NCI-H1417 treated with DMSO at 0.1 percent for 48 hours (cell line): Measurements from ENCODE around the gene EEFSEC.

Experiments used
- DNase-seq: peaks from one replicate; lab custom pipeline; 2025; lab: John Stamatoyannopoulos, UW

Gene EEFSEC

DNA sequence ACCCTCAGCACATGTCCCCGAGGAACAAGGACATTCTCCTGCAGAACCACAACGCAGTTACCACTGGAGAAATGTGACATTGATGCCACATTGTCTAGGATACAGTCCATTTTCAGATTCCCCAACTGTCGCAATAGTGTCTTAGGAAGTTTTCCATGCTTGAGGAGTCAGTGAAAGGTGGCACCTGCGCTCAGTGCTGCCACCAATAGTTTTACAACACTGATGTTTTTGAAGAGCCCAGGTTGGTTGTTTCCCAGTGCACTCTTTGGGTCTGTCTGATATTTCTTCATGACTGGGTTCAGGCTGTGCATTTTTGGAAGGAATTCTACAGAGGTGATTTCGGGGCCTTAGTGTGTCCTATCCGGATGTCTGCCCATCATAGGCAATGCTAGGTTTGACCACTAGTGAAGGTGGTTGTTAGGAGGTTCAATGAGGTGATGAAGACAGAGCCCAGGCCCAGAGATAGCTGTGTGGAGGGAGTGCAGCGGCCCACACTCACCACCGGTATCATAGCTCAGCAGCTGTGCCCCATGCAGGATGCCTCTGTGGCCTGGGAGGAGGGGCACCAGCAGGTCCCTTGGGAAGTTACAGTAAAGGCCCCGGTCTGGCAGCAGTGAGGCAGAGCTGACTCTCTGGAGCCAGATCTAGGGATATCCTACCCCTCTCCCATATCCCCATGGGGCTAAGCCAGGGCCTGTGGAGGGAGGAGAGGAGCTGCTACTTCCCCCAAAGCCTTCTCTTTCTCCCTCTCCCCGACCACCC lies 216.8 kb downstream of the EEFSEC start:
- DNase-seq, result no peak

- no peak for DNase-seq
Observed at GRCh38 chr3:128372281-128372680, 219.0 kb downstream of the EEFSEC start.

- no peak for DNase-seq
Observed at GRCh38 chr3:128372707-128373533, 219.6 kb downstream of the EEFSEC start.

DNA sequence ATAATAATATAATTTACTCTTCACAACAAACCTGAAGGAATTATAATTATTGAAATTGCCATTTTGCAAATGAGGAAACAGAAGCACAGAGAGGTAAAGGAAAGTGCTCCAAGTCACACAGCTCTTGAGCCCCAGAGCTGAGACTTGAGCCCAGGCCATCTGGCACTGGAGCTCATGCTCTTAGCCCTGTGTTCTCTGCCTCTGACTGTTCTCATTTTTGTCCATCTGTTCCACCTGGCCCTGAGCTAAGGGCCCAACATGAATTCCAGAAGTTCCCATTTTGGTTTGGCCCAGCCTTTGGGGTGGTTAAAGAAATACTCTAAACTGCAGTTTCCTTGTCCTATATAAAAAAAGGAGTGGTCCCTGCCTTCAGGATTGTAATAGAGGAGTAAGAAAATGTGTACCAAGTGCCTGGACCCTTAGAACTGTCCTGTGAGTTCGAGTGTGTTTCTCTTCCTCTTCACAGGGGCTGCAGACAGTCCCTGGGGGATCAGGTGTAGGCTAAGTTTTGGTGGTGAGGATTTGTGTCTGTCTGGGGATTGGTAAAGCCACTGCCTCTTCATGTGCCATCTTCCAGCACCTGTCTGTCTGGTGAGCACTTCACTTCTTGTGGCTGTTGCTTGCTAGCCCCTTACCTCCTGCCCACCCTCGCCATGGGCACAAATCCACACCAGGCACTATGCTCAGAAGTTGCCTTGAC lies 221.6 kb downstream of the EEFSEC start:
- no peak for DNase-seq

DNA sequence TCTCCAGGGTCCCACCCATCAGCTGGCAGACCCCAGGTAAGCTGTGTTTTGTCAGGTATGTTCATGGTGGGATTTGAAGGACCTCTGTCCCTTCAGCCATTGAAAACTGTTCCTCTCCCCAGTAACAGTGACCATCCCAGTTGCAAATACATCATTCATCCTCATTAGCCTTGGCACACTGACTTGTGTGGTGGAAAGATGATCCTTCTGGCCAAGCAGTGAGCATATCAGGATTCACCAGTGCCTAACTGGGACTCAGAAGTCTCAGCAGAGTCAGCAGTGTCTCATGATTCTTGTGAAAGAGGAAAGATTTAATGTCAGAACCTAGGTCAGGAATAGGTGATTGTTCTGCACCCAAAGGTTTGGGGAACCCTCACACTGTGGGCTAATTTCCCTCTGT lies 223.2 kb downstream of the EEFSEC start:
- no peak for DNase-seq

GRCh38 chr3:128378631-128379347 lies 225.5 kb downstream of the EEFSEC start:
- DNase-seq, result no peak

GRCh38 chr3:128379367-128380160 lies 226.3 kb downstream of the EEFSEC start:
- no peak for DNase-seq

DNA sequence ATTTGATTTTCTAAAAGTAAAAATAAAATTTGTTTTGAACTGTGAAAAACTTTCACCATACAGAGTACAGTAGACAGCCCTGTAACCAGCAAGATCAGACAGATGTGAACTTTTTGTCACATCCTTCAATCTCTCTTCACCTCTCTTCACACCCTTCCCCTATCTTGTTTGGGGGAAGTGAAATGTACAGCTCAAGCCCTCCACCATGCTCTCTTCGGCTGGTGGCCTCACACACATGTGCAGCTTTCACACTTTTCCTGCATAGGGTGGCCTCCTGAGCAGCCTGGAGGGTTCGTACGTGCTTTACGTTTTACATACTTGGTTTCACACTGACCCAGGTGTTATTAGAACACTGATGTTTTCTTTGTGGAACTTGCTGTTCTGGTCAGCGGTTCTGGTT lies 227.0 kb downstream of the EEFSEC start:
- no peak for DNase-seq

- DNase-seq, result no peak
Observed at GRCh38 chr3:128380719-128381118, 227.4 kb downstream of the EEFSEC start.

GRCh38 chr3:128381609-128382008 lies 228.3 kb downstream of the EEFSEC start:
- no peak for DNase-seq

DNA sequence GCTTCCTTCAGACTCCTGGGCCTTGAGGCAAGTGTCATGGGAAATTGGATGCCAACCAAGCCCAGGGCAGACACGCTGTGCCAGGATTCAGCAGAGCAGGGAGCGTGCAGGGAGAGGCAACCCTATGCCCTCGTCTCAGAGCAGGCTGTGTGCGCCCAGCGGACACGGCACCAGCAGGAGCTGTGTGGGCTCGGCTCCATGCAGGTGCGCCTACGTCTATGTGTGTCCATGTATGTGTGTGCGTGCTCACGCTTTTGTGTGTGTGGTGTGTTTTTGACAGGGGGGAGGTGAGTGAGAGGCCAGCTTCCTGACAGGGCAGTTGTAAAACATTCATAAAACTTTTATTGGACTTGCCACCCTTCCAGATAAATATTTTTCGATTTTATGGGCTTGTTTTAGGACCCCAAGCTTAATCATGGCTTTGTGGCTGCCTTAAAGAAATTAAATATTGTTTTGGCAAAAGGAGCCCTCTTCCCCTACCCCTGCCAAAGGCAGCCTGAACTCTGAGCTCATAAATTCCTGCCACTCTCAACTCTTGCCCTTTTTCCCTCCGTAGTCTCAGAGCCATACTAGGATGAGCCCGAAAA lies 229.0 kb downstream of the EEFSEC start:
- DNase-seq, result no peak

- peak; percentile 10 for DNase-seq
Observed at GRCh38 chr3:128383316-128384235, 230.3 kb downstream of the EEFSEC start.

GRCh38 chr3:128385080-128385832 lies 232.0 kb downstream of the EEFSEC start:
- DNase-seq, result no peak

- DNase-seq, result no peak
Observed at GRCh38 chr3:128388932-128389331, 235.7 kb downstream of the EEFSEC start.

GRCh38 chr3:128390867-128391266 lies 237.6 kb downstream of the EEFSEC start:
- no peak for DNase-seq

DNA sequence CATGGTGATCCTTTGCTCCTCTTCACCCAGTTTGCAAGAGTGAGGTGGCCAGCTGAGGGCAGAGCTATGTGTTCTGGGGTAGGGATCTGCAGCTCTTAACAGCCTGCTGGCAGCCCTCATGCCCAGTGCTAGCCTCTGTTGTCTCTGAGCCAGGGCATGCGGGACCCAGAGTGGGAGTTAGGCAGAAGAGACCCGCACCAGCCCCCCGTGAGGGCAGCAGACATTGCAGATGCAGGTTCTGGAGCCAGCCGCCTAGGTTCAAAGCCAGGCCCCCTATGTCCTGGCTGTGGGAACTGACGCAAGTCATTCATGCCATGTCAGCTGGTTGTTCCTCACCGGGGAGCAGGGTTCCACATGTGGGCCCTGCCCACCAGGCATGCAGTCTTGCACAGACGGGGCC lies 238.7 kb downstream of the EEFSEC start:
- DNase-seq, result no peak

DNA sequence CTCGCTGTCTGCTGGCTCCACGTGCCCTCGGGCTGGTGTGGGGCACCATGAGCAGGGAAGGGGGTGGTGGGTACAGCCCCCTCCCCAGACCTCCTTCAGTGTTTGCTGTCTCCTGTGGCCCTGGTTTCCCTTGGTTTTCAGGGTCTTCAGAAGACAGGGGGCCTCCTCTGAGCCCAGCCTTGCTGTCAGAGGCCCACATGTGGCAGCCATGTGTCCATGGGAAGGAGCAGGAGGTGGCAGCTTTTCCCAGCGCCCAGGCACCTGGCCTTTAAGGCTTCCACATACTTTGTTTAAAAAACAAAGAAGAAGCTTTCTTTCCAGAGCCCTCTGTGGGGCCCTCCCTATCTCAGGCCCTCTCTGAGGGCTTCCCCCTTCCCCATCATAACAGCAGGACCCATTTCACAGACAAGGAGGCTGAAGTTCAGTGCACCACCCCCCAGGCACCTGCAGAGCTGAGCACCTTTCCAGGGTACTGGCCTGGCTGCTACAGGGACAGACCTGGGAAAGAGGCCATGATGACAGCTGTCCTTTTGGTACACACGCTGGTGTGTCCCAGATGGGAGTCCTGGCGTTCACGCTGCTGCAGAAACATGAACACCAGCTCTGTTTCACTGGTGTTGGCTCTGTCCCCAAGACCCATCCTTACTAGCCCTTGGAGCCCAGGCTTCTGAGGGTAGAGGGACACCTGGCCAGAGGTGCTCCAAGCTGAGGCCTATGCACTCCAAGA lies 239.7 kb downstream of the EEFSEC start:
- DNase-seq, result no peak

- DNase-seq, result no peak
Observed at GRCh38 chr3:128394033-128394432, 240.8 kb downstream of the EEFSEC start.
